NCI-H2227 (cell line): ENCODE data around the gene CCNK.

ENCODE experiments used
- DNase-seq: peaks from one replicate; lab custom pipeline; 2025; ENCODE audit not compliant: unreplicated experiment; lab: John Stamatoyannopoulos, UW

Gene CCNK

DNA sequence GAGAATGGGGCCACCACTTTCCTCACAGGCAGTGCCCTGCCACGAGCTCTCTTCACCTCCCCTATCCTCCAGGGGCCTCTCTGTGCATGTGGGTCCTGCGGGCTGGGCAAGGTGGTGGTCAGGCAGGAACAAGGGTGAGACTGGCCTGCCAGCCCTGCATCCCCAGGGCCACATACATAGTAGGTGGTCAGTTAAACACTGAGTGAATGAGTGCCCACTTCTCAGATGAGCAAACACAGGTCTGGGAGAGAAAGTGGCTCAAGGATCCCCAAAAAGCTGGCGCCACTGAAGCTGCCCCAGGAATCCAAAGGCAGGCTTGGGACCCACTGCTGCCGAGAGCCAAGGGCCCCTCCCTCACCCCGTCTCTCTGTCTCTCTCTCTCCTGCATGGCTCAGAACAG lies 51.1 kb downstream of the CCNK start:
- no peak for DNase-seq

DNA sequence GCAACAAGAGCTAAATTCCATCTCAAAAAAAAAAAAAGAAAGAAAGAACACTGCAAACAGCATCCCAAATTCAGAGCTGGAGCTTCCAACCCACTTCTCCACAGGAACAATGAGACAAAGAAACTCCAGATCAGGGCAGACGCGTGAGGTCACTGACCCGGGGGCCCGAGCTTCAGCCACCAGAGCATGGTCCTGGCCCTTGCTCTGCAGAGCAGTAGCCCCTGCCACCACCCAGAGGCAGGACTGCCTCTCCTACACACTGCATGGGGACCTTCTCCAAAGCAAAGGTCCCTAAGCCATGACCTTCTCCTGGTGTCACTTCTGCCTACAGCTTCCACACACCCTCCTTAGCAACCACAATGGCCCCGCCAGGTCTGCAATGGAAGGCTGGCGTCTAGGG lies 53.1 kb downstream of the CCNK start:
- DNase-seq: no peak

DNA sequence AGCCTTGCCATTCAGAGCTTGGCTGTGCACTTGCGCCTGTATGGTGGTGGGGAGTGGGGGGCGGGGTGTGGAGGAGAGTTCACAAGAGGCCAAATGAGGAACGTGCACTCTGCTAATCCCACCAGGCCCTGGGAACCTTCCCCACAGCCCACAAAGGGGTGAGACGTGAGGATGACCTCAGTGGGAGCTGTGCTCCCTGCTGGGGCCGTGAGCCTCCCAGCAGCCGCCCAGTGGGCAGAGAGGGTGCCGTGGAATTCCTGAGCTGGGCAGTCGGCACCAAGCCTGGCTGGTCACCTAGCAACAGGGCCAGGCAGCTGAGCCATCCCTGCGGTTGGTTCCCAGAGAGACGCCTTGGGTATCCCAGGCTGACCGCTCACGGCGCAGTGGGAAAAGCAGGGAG lies 53.7 kb downstream of the CCNK start:
- DNase-seq: peak; percentile 17

DNA sequence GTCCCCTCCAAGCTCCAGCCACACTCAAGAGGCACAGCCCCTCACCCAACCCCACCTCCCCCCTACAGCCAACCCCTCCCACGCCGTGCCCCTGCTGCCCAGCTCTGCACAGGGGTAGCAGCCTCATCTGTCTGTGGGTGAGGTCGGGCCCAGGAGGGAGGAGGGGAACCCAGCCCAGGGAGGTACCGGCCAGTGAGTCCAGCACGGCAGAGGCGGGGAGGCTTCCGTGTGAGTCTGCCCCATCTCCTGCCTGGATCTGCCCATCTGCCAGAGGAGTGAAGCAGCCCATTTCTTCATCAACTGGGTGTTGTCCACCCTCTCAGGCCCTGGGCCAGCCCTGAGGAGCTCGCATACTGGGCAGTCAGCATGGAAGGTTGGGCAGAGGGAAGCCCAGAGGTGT lies 54.2 kb downstream of the CCNK start:
- no peak for DNase-seq

DNA sequence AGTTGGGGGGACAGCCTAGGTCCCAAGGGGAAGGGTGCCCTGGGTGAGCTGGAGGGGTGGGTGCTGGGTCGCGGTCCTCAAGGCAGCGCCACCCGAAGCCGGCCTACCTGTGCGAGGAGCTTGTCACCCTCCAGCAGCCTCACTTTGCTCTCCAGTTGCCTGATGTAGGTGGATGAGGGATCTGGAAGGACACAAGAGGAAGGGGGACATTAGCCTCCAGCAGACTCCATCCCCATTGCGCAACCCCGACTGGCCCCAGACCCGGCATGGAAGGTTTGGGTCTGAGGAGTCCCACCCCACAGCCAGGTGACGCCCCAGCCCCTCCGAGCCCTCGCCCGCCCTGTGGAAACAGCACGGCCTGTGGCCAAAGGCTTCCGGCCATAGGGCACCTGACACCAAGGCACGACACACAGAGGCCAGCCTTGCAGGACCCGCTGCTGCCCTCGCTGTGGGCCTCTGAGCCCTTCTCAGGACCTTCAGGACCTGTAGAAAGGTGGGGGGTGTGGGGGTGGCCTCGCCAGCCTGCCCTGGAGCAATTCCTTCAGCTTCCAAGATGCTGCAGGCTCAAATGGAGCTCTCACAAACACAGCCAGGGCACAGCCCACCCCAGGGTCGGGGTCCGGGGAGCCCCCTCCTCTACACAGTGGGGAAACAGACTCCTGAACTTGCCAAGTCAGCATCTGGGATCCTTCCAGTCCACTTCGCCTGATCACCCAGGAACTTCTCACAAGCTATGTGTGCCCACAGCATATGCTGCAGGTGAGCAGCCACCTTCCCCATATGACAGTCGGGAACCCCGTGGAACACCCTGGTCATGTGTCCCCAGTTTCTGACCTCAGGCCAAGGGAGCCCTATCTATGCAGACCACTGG lies 54.9 kb downstream of the CCNK start:
- no peak for DNase-seq

DNA sequence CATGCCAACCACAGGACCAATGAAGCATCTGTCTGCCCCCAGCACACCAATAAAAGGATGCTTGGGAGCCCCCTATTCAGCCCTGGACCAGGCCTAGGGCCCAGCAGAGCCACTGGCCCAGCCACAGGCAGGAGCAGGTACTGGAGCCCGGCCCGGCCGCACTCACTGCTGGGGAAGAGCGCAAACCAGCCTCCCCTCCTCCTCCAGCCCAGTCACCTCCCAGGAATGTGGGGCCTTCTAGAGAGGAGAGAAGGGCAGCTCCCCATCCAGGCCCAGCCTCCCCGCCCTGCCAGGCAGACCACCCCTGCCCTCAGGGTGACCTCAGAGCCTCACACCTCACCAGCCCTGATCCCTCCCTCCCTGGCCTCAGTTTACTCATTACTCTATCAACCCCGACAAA lies 56.2 kb downstream of the CCNK start:
- DNase-seq: no peak

DNA sequence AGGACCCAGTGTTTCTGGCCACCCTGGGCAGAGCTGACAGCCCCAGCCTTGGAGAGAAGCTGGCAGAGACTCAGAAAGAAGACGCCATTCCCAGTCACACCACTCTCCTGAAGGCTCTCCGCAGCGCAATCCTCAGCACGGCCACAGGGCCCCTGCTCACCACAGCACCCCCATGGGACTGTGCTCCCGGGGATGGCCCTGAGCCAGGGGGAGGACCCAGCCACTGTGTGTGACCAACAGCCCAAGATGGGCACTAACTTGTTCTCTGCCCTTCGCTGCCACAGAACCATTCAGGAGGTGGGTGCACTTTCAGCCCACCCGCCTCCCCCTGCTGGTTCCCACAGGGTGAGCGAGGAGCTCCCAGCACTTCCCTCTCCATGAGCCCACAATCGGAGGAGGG lies 57.1 kb downstream of the CCNK start:
- no peak for DNase-seq

DNA sequence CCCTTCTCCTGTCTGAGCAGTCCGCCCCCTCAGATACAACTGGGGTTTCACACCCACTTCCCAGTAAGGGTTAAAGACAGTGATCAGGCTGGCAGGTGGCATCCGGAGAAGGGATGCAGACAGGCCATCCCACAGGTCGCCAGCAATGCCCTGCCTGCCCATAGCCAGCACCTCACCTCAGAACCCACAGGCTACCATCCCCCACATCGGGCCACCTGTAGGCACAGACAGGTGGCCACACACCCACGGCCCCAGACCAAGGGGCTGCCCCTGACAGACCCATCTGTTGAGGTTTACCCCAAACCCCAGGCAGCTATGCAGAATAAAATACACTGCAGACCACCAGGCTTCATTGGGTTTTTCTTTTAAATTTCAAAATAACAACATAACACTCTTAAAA lies 57.5 kb downstream of the CCNK start:
- DNase-seq: no peak

DNA sequence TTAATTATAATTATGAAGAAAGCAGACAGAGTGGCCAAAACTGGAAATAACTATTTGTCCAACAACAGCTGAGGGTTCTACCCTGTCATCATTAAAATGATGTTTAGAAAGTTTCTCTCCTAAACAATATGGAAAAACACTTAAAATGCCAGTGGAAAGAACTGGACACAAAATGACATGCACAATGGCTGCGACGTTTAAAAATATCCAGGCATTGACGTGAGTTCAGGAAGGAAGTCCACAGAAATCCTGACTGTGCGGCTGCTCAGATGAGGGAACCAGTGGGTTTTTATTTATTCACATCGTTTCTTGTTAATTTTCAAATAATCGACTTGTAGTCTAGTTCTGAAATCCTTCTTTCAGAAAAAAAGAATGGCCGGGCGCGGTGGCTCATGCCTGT lies 58.3 kb downstream of the CCNK start:
- DNase-seq: no peak

DNA sequence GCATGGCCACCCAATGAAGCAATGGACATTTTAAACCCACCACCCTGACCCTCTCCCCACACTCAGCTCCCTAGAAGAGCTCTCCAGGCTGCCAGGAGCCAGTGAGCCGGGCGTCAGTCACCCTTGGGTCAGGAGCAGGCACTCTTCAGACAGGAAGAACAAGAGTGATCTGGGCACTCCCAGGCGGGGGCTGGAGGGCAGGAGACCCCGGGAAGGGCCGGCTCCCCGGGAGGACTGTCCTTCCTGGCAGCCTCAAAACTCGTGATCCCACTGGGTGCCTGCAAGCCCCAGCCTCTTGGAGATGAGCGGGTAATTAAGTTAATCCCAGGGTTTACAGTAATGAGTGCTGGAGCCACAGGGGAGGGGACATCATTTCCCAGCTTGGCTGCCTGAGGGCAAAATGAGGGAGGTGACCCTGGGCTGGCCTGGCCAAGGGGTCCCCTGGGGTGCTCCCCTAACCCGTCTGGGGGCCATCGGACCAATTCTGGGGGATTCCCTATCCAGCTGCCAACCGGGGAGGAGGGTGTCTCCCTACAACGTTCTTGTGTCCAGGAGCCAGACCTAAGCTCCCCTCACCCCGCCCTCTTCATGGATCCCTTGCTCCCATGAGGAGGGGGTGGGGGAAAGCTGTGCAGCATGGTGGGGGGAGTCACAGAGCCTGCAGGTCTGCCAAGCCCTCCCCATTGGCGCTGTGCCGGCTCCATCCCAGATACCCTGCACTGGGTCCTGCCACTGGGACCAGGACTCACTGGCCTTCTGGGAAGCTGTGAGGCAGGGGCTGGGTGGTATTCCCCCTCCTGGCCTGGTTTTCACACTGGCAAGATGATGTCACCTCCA lies 59.2 kb downstream of the CCNK start:
- peak; percentile 23 for DNase-seq

DNA sequence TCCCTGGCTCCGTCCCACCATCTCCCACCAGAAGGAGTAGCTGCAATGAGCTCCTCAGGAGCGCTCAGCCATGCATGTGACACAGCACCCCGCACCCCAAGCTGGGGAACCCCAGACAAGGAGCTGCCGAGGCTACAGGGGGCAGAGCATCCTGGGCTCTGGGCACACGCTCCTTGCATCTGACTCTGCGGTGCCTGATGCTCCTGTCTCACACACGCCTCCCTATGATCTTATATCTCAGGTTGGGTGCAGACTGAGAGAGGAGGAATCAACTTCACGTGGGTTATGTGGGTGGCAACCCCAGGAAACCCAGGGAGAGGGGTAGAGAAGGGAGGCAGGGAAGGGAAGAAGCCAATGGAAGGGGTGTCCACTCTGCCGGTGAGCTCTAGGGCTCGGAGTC lies 60.0 kb downstream of the CCNK start:
- no peak for DNase-seq

DNA sequence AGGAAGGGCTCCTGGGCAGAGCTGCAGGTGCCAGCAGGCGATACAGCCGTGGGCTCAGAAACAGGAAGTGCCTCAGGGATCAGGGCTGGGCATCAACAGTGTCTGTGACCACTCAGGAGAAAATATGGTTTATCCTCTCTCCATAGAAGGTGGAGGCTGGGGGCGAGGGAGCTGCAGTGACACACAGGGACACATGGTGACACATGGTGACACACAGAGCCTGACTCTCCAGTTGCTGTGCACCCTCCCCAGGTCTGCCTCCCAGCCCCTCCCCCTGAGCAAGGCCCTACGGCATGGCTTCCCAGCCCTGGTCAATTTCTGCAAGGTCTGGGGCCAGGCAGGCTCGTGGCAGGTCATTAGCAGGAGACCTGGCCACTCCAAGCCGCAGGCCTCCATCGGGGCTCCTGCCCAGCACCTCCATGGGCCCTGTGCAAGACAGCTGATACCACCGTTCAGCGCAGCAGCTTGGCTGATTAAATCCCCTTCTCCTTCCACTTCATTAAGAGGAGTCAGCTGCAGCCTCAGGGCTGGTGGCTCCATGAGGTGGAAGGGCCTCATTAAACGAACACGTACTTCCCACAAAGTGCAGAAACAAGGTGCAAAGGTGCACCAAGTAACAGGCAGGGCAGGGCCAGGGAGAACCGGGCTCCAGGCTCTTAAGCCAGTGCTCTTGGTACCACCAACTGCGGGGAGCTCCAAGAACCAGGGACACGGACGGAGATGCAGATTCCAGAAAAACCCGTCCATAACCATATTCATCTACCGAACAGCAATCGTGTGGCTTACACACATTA lies 60.7 kb downstream of the CCNK start:
- DNase-seq: no peak

DNA sequence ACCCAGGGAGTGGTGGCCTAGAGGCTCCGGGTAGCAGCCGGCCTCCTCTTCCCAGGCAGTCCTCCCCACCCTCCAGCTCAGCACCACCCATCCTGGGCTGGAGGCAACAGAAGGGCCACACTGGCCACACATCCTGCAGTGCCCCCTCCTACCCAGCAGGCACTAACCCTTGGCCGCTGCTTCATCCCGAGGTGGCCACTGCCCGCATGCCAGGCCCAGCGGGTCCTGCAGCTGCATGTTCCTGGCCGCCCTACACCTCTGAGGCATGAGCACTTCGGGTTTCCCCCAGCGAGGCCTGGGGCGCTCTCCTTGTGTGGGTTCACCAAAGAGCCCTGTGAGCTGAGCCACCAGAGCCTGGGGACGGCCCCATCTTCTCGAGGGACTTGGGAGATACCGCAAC lies 61.4 kb downstream of the CCNK start:
- DNase-seq: no peak

DNA sequence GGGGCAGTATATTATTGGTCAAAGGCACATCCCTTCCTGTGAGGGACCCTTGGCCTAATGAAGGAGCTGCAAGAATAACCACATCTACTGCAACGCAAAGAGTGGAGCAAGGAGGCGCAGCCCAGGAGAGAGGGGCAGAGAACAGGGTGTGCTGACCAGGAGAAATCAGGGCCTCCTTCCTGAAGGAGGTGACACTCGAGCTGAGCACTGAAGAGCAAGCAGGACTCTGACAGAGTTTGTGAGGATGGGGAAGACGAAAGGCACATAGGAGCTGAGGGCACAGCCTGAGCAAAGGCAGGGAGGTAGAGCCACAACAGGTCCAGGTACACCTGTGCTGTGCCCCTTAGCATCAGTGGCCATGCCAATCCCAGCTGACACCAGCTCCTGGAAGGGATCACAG lies 62.2 kb downstream of the CCNK start:
- DNase-seq: no peak

DNA sequence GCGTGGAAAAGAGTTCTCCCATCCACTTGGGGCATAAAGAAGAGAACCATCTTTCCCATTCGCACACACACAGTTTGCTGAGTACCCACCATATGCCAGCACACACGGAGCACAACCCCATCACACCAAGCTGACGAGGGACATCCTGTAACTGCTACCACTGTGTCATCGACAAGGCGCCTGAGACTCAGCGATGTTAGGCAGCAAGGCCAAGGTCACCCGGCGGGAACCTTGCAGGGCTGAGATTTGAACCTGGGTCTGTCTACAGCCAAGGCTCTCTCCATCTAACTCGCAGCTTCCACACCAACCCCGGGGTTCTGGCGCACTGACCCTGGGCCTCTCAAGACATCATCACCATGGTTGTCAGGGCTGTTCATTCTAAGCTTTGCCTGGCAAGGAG lies 62.8 kb downstream of the CCNK start:
- DNase-seq: no peak

DNA sequence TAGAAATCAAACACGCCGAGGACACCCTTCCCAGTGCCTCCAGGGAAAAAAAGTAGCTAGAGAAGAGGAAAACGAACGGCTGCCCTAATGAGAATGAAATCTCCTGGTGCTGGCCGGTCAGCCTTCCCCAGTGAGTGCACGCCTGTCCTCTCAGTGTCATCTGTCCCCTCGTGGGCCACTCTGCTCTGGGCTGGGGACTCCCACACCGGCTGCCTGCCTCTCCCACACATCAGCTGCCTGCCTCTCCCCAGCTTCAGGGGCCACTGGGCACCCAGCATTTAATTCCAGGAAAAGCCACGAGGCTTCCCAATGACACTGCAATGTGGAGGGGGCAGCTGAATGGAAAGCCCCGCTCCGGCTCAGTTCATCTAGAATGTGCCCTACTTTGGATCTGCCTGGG lies 63.8 kb downstream of the CCNK start:
- no peak for DNase-seq

DNA sequence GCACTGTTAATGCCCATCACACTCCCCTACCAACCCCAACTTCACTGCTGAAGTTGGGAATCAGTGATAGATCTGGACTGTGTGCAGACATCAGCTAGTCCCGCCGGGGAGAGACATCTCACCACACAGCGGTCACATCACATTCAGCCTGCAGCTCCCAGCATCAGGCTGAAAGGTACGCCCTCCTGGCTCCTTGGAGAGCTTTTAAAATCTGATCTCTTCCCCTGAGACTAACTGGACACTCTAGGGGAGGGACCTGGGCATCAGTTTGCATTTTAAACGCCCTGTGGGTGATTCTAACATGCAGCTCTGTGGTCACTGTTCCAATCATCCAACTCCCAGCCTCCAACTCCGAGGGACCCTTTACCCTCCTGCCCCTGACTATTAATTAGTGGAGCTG lies 64.4 kb downstream of the CCNK start:
- DNase-seq: no peak

DNA sequence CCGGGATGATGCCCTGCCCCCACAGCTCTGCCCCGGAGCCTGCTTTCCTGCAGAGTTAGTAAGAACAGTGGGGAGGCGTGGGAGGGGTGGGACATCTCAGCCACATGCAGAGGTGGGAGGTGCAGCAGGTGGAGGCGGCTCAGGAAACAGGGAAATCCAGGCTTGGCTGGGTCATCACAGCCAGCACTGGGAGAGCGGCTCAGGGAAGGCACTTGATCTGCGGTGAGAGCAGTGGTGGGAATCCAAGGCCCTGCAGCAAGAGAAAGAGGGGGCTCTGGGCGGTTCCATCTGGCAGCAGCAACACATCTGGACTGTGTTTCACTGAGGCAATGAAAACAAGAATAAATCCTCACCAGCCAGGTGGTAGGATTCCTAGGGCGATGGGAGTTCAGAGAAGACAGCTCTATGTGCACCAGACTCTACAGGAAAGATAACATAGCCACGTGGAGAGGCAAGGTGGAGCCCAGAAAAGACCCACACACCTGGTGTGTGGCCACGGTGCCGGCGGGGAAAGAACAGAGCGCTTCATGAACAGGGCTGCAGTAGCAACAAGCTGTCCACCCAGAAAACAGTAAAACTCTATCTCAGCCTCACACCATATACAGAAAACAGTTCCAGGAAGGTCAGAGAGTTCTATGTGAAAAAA lies 65.1 kb downstream of the CCNK start:
- DNase-seq: peak; percentile 23

DNA sequence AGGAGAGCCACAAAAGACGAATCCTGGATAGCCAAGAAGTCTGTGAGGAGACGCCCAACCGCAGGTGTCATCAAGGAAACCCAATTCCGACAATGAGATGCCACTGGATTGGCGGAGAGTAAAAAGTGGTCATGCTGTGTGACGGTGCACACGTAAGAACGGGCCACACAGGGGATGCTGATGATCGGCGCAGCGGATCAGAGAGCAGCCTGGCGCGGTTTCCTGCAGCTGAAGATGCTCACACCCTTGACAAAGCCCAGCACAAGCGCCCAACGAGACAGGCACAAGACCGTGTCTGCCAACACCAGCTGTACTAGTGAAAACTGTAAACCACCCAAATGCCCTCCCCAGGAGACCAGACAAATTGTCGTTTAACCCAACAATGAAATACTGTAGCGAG lies 67.0 kb downstream of the CCNK start:
- DNase-seq: peak; percentile 58

DNA sequence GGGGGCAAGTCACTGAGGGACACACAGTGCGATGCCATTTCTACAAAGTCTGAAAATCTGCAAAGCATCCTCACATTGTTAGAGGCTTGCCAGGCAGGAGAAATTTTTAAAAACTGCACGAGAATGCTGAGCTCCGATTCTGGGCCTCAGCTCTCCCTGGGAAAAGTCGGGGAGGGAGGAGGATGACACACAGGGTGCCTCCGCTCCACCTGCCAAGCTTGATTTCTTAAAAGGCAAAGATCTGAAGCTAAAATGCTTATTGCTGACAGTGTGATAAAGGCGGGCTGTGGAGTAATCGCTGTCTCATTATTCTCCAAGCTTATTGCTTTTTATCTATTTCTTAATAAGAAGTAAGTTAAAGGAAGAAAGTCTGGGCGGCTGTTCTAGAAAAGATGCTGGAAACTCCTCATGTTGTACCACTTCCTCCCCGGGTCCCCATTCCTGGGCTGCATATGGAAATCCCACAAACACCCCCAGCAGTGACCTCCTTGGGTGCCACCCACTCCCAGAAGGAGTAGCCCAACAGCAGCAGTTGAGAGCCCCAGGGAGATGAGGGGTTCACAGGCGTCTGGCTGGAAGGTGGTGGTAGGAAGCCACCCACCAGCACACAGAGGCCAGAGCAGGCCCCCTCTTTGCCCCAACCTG lies 67.8 kb downstream of the CCNK start:
- no peak for DNase-seq

DNA sequence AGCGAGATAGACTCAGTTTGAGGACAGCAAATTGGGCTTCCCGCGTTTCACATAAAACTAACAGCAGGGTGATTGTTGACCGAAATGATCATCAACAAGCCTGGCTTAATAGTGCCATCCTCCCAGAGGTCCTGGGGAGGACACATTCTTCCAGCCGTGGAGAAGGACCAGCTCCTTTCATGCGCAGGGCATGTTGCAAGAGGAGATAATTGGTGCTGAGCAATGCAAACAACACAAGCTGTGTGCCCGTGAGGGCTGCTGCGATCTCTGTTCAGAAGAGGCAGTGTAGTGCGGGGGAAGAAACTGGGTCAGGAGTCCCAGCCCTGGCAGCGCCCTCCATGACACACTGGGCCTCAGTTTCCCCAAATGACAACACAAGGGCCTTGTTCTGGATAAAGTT lies 68.5 kb downstream of the CCNK start:
- DNase-seq: peak; percentile 20
